Upper lobe of left lung (tissue), 4 donors: Measurements from ENCODE around the gene NAGS.

ENCODE experiments used
- POLR2A ChIP-seq, 4 donors: fragments of 450-650 bp; IDR thresholded peaks; one replicate each; pipeline ENCODE4 v1.5.1; 2016 to 2017; ENCODE audit warnings: antibody characterized with exemption in 4 of 4, mild to moderate bottlenecking in 2 of 4
- POLR2AphosphoS5 ChIP-seq, 2 donors: sonication (generic); formaldehyde crosslinking; IDR thresholded peaks; one replicate each; pipeline ENCODE4 v1.5.1; 2017; ENCODE audit warnings: antibody characterized with exemption in 2 of 2
- TF ChIP-seq, protein P1 (sequence below), 6 experiments: fragments of 450-650 bp in 4 of 6; fragments of 200-600 bp in 2 of 6; sonication (generic) in 2 of 6; IDR thresholded peaks; one replicate each; pipeline ENCODE4 v1.5.1; 2016 to 2019; ENCODE audit warnings: antibody characterized with exemption in 6 of 6

- TF ChIP-seq, protein P1, sequence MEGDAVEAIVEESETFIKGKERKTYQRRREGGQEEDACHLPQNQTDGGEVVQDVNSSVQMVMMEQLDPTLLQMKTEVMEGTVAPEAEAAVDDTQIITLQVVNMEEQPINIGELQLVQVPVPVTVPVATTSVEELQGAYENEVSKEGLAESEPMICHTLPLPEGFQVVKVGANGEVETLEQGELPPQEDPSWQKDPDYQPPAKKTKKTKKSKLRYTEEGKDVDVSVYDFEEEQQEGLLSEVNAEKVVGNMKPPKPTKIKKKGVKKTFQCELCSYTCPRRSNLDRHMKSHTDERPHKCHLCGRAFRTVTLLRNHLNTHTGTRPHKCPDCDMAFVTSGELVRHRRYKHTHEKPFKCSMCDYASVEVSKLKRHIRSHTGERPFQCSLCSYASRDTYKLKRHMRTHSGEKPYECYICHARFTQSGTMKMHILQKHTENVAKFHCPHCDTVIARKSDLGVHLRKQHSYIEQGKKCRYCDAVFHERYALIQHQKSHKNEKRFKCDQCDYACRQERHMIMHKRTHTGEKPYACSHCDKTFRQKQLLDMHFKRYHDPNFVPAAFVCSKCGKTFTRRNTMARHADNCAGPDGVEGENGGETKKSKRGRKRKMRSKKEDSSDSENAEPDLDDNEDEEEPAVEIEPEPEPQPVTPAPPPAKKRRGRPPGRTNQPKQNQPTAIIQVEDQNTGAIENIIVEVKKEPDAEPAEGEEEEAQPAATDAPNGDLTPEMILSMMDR (IDR thresholded peaks at IDR 0.05) = no peak
- TF ChIP-seq POLR2A (IDR thresholded peaks at IDR 0.05) = no peak
- no peak for TF ChIP-seq POLR2AphosphoS5 (IDR thresholded peaks at IDR 0.05)
Observed at GRCh38 chr17:44044071-44044470, 39.6 kb downstream of the NAGS start.
